Activated T-helper 1 cell treated with anti-CD3 and anti-CD28 coated beads, Interleukin-12 subunit alpha, Interleukin-12 subunit beta, Interleukin-2, Interleukin-4 antibody, amounts not matched to agents 30 ng/mL and 10 ng/mL and 1 ng/mL, durations not matched to agents 14 hours and 24 hours and 36 hours (primary cell): ENCODE data around the gene ITGB3. TPM values are rescaled to one million over a fixed set of nuclear protein-coding genes. Genes with fewer than 3 reads are reported as not detected.

Experiments used
- DNase-seq: peaks from one replicate; pipeline ENCODE4 v3.0.0; 2021; ENCODE audit warnings: low spot score
- H3K27ac Mint-ChIP-seq: one replicate; pipeline ENCODE4 v1.8.0; 2021; ENCODE audit warnings: mild to moderate bottlenecking, mixed read lengths
- H3K27me3 Mint-ChIP-seq: one replicate; pipeline ENCODE4 v1.8.0; 2022; ENCODE audit warnings: mild to moderate bottlenecking, moderate library complexity, mixed read lengths; ENCODE audit not compliant: insufficient read depth
- H3K36me3 Mint-ChIP-seq: one replicate; pipeline ENCODE4 v1.8.0; 2021; ENCODE audit warnings: low read depth, mixed read lengths
- H3K4me1 Mint-ChIP-seq: one replicate; pipeline ENCODE4 v1.8.0; 2021; ENCODE audit warnings: low read depth, mixed read lengths
- H3K4me3 Mint-ChIP-seq: one replicate; pipeline ENCODE4 v1.8.0; 2021; ENCODE audit warnings: mild to moderate bottlenecking, moderate library complexity, mixed read lengths
- H3K9me3 Mint-ChIP-seq: one replicate; pipeline ENCODE4 v1.8.0; 2021; ENCODE audit warnings: mixed read lengths
- intact Hi-C: fragments of 100-400 bp; cut with micrococcal nuclease; formaldehyde crosslinking; loops from one replicate; pipeline ENCODE4 v1.15.1; 2024
- total RNA-seq: library from RNA; stranded (reverse); gene quantifications from 2 replicates; pipeline ENCODE4 v1.2.3, GENCODE V29; 2022

ITGB3 gene
- total RNA-seq, 1 donor from 2014 or later, result not detected

GRCh38 chr17:47225911-47226688, 27.5 kb upstream of the ITGB3 start:
- Mint-ChIP-seq H3K4me3 (no peak overlapping the region), H3K9me3 (peaks cover 9% of the 10 kb centered on the region)
- intact Hi-C loops, result no loop called here

GRCh38 chr17:47227862-47228261, 25.8 kb upstream of the ITGB3 start:
- no peak overlapping the region for H3K4me3 Mint-ChIP-seq
- peaks cover 15% of the 10 kb centered on the region for H3K27me3 Mint-ChIP-seq
- no peak overlapping the region for H3K27ac Mint-ChIP-seq
- DNase-seq, result no peak
- peaks cover 14% of the 10 kb centered on the region for H3K4me1 Mint-ChIP-seq
- intact Hi-C loops, result no loop called here
- peaks cover 9% of the 10 kb centered on the region for H3K9me3 Mint-ChIP-seq
- H3K36me3 Mint-ChIP-seq, result no peaks in the 10 kb centered on the region

More at GRCh38 chr17:47225911-47226688, 27.5 kb upstream of the ITGB3 start:
- H3K36me3 Mint-ChIP-seq, result no peaks in the 10 kb centered on the region
- no peak overlapping the region for H3K27ac Mint-ChIP-seq
- peaks cover 18% of the 10 kb centered on the region for H3K4me1 Mint-ChIP-seq
- H3K27me3 Mint-ChIP-seq, result peaks cover 11% of the 10 kb centered on the region
- DNase-seq, result no peak

GRCh38 chr17:47229535-47230443, 23.8 kb upstream of the ITGB3 start:
- H3K27ac Mint-ChIP-seq, result no peak overlapping the region
- DNase-seq, result peak; percentile 60
- H3K4me3 Mint-ChIP-seq, result peak overlapping the region; percentile 47
- H3K9me3 Mint-ChIP-seq, result no peaks in the 10 kb centered on the region
- no peaks in the 10 kb centered on the region for H3K36me3 Mint-ChIP-seq
- intact Hi-C loops, result loop anchor here (1.0 kb wide), 3 partner anchors 24 to 387 kb away; no protein-coding TSS in a partner anchor
- H3K4me1 Mint-ChIP-seq, result peaks cover 14% of the 10 kb centered on the region
- peaks cover 10% of the 10 kb centered on the region for H3K27me3 Mint-ChIP-seq

GRCh38 chr17:47230864-47231263, 22.8 kb upstream of the ITGB3 start:
- Mint-ChIP-seq H3K27me3 (peaks cover 10% of the 10 kb centered on the region), H3K9me3 (no peaks in the 10 kb centered on the region), H3K27ac (no peak overlapping the region), H3K4me1 (peaks cover 14% of the 10 kb centered on the region), H3K4me3 (no peak overlapping the region), H3K36me3 (no peaks in the 10 kb centered on the region)
- intact Hi-C loops, result no loop called here
- DNase-seq, result no peak

- Mint-ChIP-seq H3K4me3 (no peak overlapping the region), H3K27me3 (peaks cover 10% of the 10 kb centered on the region), H3K36me3 (no peaks in the 10 kb centered on the region), H3K27ac (no peak overlapping the region), H3K9me3 (no peaks in the 10 kb centered on the region), H3K4me1 (peaks cover 14% of the 10 kb centered on the region)
- DNase-seq, result no peak
- intact Hi-C loops, result no loop called here
Observed at GRCh38 chr17:47231334-47231733, 22.3 kb upstream of the ITGB3 start.

GRCh38 chr17:47231866-47232265, 21.8 kb upstream of the ITGB3 start:
- intact Hi-C loops, result no loop called here
- no peaks in the 10 kb centered on the region for H3K9me3 Mint-ChIP-seq

GRCh38 chr17:47232465-47232864, 21.2 kb upstream of the ITGB3 start:
- intact Hi-C loops, result no loop called here
- no peak overlapping the region for H3K4me3 Mint-ChIP-seq
- no peaks in the 10 kb centered on the region for H3K36me3 Mint-ChIP-seq
- peaks cover 14% of the 10 kb centered on the region for H3K4me1 Mint-ChIP-seq
- DNase-seq, result no peak
- no peak overlapping the region for H3K27ac Mint-ChIP-seq
- peaks cover 10% of the 10 kb centered on the region for H3K27me3 Mint-ChIP-seq
- no peaks in the 10 kb centered on the region for H3K9me3 Mint-ChIP-seq

More at GRCh38 chr17:47231866-47232265, 21.8 kb upstream of the ITGB3 start:
- Mint-ChIP-seq H3K27me3 (peaks cover 10% of the 10 kb centered on the region), H3K27ac (no peak overlapping the region), H3K4me1 (peaks cover 14% of the 10 kb centered on the region), H3K36me3 (no peaks in the 10 kb centered on the region), H3K4me3 (no peak overlapping the region)
- no peak for DNase-seq

- Mint-ChIP-seq H3K9me3 (no peaks in the 10 kb centered on the region), H3K4me3 (no peak overlapping the region), H3K27me3 (peaks cover 5% of the 10 kb centered on the region), H3K36me3 (no peaks in the 10 kb centered on the region), H3K27ac (no peak overlapping the region), H3K4me1 (peaks cover 14% of the 10 kb centered on the region)
- intact Hi-C loops, result no loop called here
- no peak for DNase-seq
Observed at GRCh38 chr17:47235506-47235905, 18.1 kb upstream of the ITGB3 start.

GRCh38 chr17:47235923-47236322, 17.7 kb upstream of the ITGB3 start:
- Mint-ChIP-seq H3K4me3 (no peak overlapping the region), H3K27me3 (peaks cover 5% of the 10 kb centered on the region), H3K36me3 (no peaks in the 10 kb centered on the region), H3K4me1 (peaks cover 17% of the 10 kb centered on the region), H3K9me3 (no peaks in the 10 kb centered on the region), H3K27ac (no peak overlapping the region)
- DNase-seq, result no peak
- intact Hi-C loops, result no loop called here

- peaks cover 10% of the 10 kb centered on the region for H3K27me3 Mint-ChIP-seq
- peaks cover 17% of the 10 kb centered on the region for H3K4me1 Mint-ChIP-seq
- H3K36me3 Mint-ChIP-seq, result no peaks in the 10 kb centered on the region
- DNase-seq, result no peak
- intact Hi-C loops, result no loop called here
- H3K4me3 Mint-ChIP-seq, result no peak overlapping the region
- no peaks in the 10 kb centered on the region for H3K9me3 Mint-ChIP-seq
- no peak overlapping the region for H3K27ac Mint-ChIP-seq
Observed at GRCh38 chr17:47237841-47238240, 15.8 kb upstream of the ITGB3 start.

- DNase-seq, result no peak
- Mint-ChIP-seq H3K27ac (no peak overlapping the region), H3K4me3 (no peak overlapping the region), H3K36me3 (no peaks in the 10 kb centered on the region), H3K9me3 (no peaks in the 10 kb centered on the region), H3K27me3 (peaks cover 10% of the 10 kb centered on the region), H3K4me1 (peaks cover 17% of the 10 kb centered on the region)
- intact Hi-C loops, result no loop called here
Observed at GRCh38 chr17:47238321-47239010, 15.2 kb upstream of the ITGB3 start.

GRCh38 chr17:47239619-47239966, 14.0 kb upstream of the ITGB3 start:
- no peak for DNase-seq
- intact Hi-C loops, result no loop called here

More at GRCh38 chr17:47239619-47239966, 14.0 kb upstream of the ITGB3 start:
- Mint-ChIP-seq H3K27me3 (peaks cover 10% of the 10 kb centered on the region), H3K27ac (no peak overlapping the region), H3K36me3 (no peaks in the 10 kb centered on the region), H3K4me1 (peaks cover 17% of the 10 kb centered on the region), H3K4me3 (no peak overlapping the region), H3K9me3 (no peaks in the 10 kb centered on the region)
